BLaER1 (cell line): ENCODE measurements around the gene TP53I3.
A peak's percentile ranks its signal among the peaks of the same experiment; 100 is the strongest.
"Not testable (repeated sequence)": the region's sequence is repeated elsewhere in the genome, so short reads cannot be mapped to it uniquely, and the experiment has no call there.

Experiments
- H3K27ac ChIP-seq: shearing (Covaris generic); formaldehyde crosslinking; 2 replicates; pipeline ENCODE4 v1.8.1; 2022
- H3K27me3 ChIP-seq: shearing (Covaris generic); formaldehyde crosslinking; 2 replicates; pipeline ENCODE4 v1.8.1; 2022
- H3K36me3 ChIP-seq: shearing (Covaris generic); formaldehyde crosslinking; 2 replicates; pipeline ENCODE4 v1.8.1; 2022
- H3K4me1 ChIP-seq: shearing (Covaris generic); formaldehyde crosslinking; 2 replicates; pipeline ENCODE4 v1.8.1; 2022
- H3K4me2 ChIP-seq: shearing (Covaris generic); formaldehyde crosslinking; 2 replicates; pipeline ENCODE4 v1.8.1; 2022
- H3K4me3 ChIP-seq: shearing (Covaris generic); formaldehyde crosslinking; 2 replicates; pipeline ENCODE4 v1.8.1; 2022
- H3K9ac ChIP-seq: shearing (Covaris generic); formaldehyde crosslinking; 2 replicates; pipeline ENCODE4 v1.8.1; 2022
- H3K9me3 ChIP-seq: shearing (Covaris generic); formaldehyde crosslinking; 2 replicates; pipeline ENCODE4 v1.8.1; 2022
- H4K20me1 ChIP-seq: shearing (Covaris generic); formaldehyde crosslinking; 2 replicates; pipeline ENCODE4 v1.8.1; 2022
- Cebpa-rat ChIP-seq: shearing (Covaris generic); IDR thresholded peaks from 2 replicates; pipeline ENCODE4 v1.8.1; 2022

Gene TP53I3

DNA sequence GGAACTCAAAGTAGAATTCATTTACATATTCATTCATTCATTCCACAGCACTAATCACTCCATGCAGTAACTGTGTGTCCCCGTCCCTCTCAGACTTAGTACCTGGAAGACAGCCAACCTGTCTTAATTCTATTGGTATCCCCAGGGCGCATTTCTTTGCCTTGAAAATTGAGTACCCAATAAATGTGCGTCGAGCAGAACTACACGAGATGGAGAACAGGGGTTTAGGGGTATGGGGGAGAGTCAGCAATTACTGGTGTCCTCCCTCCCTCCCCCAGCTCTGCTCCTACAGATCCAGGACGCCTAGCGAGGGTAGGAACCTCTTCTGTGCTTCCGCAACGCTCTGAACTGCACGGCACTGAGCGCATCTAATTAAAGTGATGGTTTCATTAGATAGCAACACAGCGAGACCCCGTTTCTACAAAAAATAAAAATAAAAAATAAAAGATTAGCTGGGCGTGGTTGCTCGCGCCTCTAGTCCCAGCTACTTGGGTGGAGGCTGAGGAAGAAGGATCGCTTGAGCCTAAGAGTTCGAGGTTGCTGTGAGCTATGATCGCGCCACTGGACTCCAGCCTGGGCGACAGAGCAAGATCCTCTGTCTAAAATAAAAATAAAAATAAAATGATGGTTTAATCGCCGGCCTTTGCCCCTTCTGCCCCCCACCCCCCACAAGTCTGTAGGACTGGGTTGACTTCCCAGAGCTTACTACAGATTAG lies 35.7 kb downstream of the TP53I3 start:
- no peak overlapping the region for H3K27ac ChIP-seq
- H3K4me1 ChIP-seq = peaks cover 37% of the 10 kb centered on the region
- no peak for TF ChIP-seq Cebpa-rat
- H3K36me3 ChIP-seq = no peaks in the 10 kb centered on the region
- H4K20me1 ChIP-seq = peaks cover 10% of the 10 kb centered on the region; the same call in 1 of the 2 replicates
- H3K4me2 ChIP-seq = peak overlapping the region; percentile 90
- H3K27me3 ChIP-seq = peaks cover 54% of the 10 kb centered on the region
- no peaks in the 10 kb centered on the region for H3K9me3 ChIP-seq
- H3K9ac ChIP-seq = peak overlapping the region; percentile 41
- peak overlapping the region; percentile 70 for H3K4me3 ChIP-seq

GRCh38 chr2:24047703-24048033 lies 37.0 kb downstream of the TP53I3 start:
- no peak overlapping the region; the same call in 1 of the 2 replicates for H3K4me3 ChIP-seq
- no peaks in the 10 kb centered on the region for H3K36me3 ChIP-seq
- no peak for TF ChIP-seq Cebpa-rat
- H3K4me1 ChIP-seq = peaks cover 37% of the 10 kb centered on the region
- H3K4me2 ChIP-seq = peak overlapping the region; percentile 71
- H3K27me3 ChIP-seq = peaks cover 51% of the 10 kb centered on the region
- no peaks in the 10 kb centered on the region for H3K9me3 ChIP-seq
- peaks cover 10% of the 10 kb centered on the region; the same call in 1 of the 2 replicates for H4K20me1 ChIP-seq
- H3K27ac ChIP-seq = no peak overlapping the region
- H3K9ac ChIP-seq = no peak overlapping the region

- Histone ChIP-seq H3K9ac (peak within 1 kb of the TSS; percentile 86), H3K4me3 (peak within 1 kb of the TSS; percentile 86), H3K27me3 (peaks cover 46% of the 10 kb centered on the region), H3K9me3 (no peaks in the 10 kb centered on the region), H3K36me3 (no peaks in the 10 kb centered on the region), H3K27ac (peak within 1 kb of the TSS; percentile 73), H3K4me2 (peak within 1 kb of the TSS; percentile 82), H3K4me1 (peaks cover 37% of the 10 kb centered on the region), H4K20me1 (peaks cover 10% of the 10 kb centered on the region; the same call in 1 of the 2 replicates)
- TF ChIP-seq Cebpa-rat = no peak
Observed at GRCh38 chr2:24046930-24047702, 37.5 kb downstream of the TP53I3 start, which contains the start of gene WDCP. Gene WDCP, minus strand, starts transcription at chr2:24047391. Its CDS starts 7,897 bp downstream, at chr2:24039494.

GRCh38 chr2:24046599-24046929 lies 38.1 kb downstream of the TP53I3 start:
- Histone ChIP-seq H3K4me3 (peak overlapping the region; percentile 86), H3K27ac (peak overlapping the region; percentile 73; the same call in 1 of the 2 replicates), H3K9ac (peak overlapping the region; percentile 86)

DNA sequence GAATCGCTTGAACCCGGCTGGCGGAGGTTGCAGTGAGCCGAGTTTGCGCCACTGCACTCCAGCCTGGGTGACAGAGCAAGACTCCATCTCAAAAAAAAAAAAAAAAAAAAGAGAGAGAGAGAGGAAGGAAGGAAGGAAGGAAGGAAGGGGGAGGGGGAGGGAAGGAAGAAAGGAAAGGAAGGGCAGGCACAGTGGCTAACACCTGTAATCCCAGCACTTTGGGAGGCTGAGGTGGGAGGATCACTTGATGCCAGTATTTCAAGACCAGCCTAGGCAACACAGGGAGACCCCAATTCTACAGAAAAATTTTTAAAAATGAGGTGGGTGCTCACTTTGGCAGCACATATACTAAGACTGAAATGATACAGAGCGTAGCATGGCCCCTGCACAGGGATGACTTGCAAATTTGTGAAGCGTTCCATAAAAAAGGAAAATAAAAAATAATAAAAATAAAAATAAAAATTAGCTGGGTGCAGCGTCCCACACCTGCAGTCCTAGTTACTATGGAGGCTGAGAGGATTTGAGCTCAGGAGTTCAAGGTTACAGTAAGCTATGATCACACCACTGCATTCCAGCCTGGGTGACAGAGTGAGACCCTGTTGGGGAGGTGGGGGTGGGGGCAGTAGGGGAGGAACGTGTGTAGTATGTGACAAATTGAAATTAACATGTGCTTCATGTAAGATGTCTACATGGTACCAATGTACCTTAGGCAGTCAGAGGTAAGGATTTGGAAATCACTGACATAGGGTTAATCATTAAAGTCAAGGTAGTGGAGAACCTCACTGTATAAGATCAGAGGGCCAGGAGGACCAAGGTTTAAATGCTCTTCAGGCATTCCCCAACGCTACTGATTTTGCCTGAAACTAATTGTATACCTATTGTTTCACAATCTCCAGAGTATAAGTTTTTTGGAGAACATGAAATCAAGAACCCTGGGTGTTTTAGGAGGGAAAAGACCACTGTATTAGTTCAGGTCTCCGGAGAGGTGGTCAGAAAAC lies 38.8 kb downstream of the TP53I3 start:
- Histone ChIP-seq H3K9ac (peak overlapping the region; percentile 86; the same call in 1 of the 2 replicates), H3K36me3 (no peaks in the 10 kb centered on the region), H4K20me1 (peaks cover 10% of the 10 kb centered on the region; the same call in 1 of the 2 replicates), H3K4me3 (peak overlapping the region; percentile 86), H3K27ac (no peak overlapping the region), H3K4me1 (peaks cover 37% of the 10 kb centered on the region), H3K9me3 (no peaks in the 10 kb centered on the region), H3K4me2 (peak overlapping the region; percentile 82), H3K27me3 (peaks cover 33% of the 10 kb centered on the region)
- no peak for TF ChIP-seq Cebpa-rat

More at GRCh38 chr2:24046599-24046929, 38.1 kb downstream of the TP53I3 start:
- Histone ChIP-seq H3K9me3 (no peaks in the 10 kb centered on the region), H3K27me3 (peaks cover 40% of the 10 kb centered on the region), H3K4me2 (peak overlapping the region; percentile 82), H4K20me1 (peaks cover 10% of the 10 kb centered on the region; the same call in 1 of the 2 replicates), H3K4me1 (peaks cover 37% of the 10 kb centered on the region), H3K36me3 (no peaks in the 10 kb centered on the region)
- TF ChIP-seq Cebpa-rat = no peak

DNA sequence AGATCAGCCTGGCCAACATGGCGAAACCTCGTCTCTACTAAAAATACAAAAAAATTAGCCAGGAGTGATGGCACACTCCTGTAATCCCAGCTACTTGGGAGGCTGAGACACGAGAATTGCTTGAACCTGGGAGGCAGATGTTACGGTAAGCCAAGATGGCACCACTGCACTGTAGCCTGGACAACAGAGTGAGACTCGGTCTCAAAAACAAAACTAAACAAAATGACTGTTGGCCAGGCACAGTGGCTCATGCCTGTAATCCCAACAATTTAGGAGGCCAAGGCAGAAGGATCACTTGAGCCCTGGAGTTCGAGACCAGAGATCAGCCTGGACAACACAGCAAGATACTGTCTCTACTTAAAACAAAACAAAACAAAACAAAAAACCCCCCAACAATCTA lies 41.5 kb downstream of the TP53I3 start:
- not testable (repeated sequence) for H3K27me3 ChIP-seq, H3K9me3 ChIP-seq, H3K9ac ChIP-seq, H4K20me1 ChIP-seq, H3K4me3 ChIP-seq, H3K4me2 ChIP-seq, H3K27ac ChIP-seq
- H3K36me3 ChIP-seq = peaks cover 14% of the 10 kb centered on the region
- peaks cover 25% of the 10 kb centered on the region for H3K4me1 ChIP-seq

GRCh38 chr2:24040511-24040910 lies 44.1 kb downstream of the TP53I3 start:
- Histone ChIP-seq H4K20me1 (0 out of 2 replicates have a peak, but pooled peaks cover 16% of the 10 kb centered on the region), H3K4me1 (peaks cover 8% of the 10 kb centered on the region), H3K27ac (no peak overlapping the region), H3K27me3 (no peaks in the 10 kb centered on the region), H3K4me2 (no peak overlapping the region), H3K36me3 (peaks cover 36% of the 10 kb centered on the region), H3K9ac (no peak overlapping the region), H3K4me3 (no peak overlapping the region), H3K9me3 (no peaks in the 10 kb centered on the region)
- TF ChIP-seq Cebpa-rat = no peak

GRCh38 chr2:24038786-24039499 lies 45.7 kb downstream of the TP53I3 start:
- no peaks in the 10 kb centered on the region for H3K27me3 ChIP-seq
- 0 out of 2 replicates have a peak, but pooled peaks cover 16% of the 10 kb centered on the region for H4K20me1 ChIP-seq
- H3K4me3 ChIP-seq = no peak overlapping the region
- no peaks in the 10 kb centered on the region for H3K9me3 ChIP-seq
- no peak overlapping the region for H3K9ac ChIP-seq
- H3K27ac ChIP-seq = no peak overlapping the region
- H3K36me3 ChIP-seq = peaks cover 39% of the 10 kb centered on the region
- no peak overlapping the region for H3K4me2 ChIP-seq
- no peaks in the 10 kb centered on the region for H3K4me1 ChIP-seq
- no peak for TF ChIP-seq Cebpa-rat
